Muscle of leg (tissue), 11 donors: ENCODE data around the gene LDLRAP1. TPM values are rescaled to one million over a fixed set of nuclear protein-coding genes. Genes with fewer than 3 reads are reported as not detected.
"Not testable (repeated sequence)": the region's sequence is repeated elsewhere in the genome, so short reads cannot be mapped to it uniquely, and the experiment has no call there.

Source experiments
- DNase-seq: peaks from one replicate; pipeline ENCODE4 v3.0.0; 2013
- H3K27ac ChIP-seq: one replicate; pipeline ENCODE4 v1.5.1; 2013; ENCODE audit warnings: mild to moderate bottlenecking, low read length, control low read depth
- H3K27me3 ChIP-seq: one replicate; pipeline ENCODE4 v1.6.1; 2013; ENCODE audit warnings: low read length; ENCODE audit not compliant: control insufficient read depth, insufficient read depth
- H3K36me3 ChIP-seq: one replicate; pipeline ENCODE4 v1.6.1; 2013; ENCODE audit warnings: low read length; ENCODE audit not compliant: control insufficient read depth, insufficient read depth
- H3K4me1 ChIP-seq: one replicate; pipeline ENCODE4 v1.6.1; 2013; ENCODE audit warnings: low read length; ENCODE audit not compliant: control insufficient read depth, insufficient read depth
- H3K4me3 ChIP-seq: one replicate; pipeline ENCODE4 v1.5.1; 2013; ENCODE audit warnings: low read length, control low read depth
- H3K9me3 ChIP-seq: replicated peaks from 2 replicates; pipeline ENCODE4 v1.6.1; 2013; ENCODE audit warnings: low read depth, low read length; ENCODE audit not compliant: control insufficient read depth
- WGBS: methylation state at CpG from one replicate; pipeline ENCODE4 v1.1.5; 2013; ENCODE audit warnings: missing lambda C conversion rate; ENCODE audit not compliant: insufficient coverage; 5-methylcytosine and 5-hydroxymethylcytosine counted together
- polyA plus RNA-seq, 8 donors: library from polyadenylated mRNA; unstranded; fragments of 120-200 nt; gene quantifications; one replicate each; pipeline versions ENCODE4 v1.2.1 to v1.2.3, GENCODE V29; 2013; ENCODE audit warnings: inconsistent platforms in 1 of 8, low replicate concordance in 1 of 8; ENCODE audit not compliant: insufficient read length in 8 of 8, insufficient read depth in 1 of 8
- total RNA-seq: library from RNA; stranded (reverse); fragments of 120-200 nt; gene quantifications from one replicate; pipeline ENCODE4 v1.2.4, GENCODE V29; 2013

LDLRAP1 gene
- total and polyA plus RNA-seq, 9 donors = 7.0 to 17.3 (median 13.9) TPM

DNA sequence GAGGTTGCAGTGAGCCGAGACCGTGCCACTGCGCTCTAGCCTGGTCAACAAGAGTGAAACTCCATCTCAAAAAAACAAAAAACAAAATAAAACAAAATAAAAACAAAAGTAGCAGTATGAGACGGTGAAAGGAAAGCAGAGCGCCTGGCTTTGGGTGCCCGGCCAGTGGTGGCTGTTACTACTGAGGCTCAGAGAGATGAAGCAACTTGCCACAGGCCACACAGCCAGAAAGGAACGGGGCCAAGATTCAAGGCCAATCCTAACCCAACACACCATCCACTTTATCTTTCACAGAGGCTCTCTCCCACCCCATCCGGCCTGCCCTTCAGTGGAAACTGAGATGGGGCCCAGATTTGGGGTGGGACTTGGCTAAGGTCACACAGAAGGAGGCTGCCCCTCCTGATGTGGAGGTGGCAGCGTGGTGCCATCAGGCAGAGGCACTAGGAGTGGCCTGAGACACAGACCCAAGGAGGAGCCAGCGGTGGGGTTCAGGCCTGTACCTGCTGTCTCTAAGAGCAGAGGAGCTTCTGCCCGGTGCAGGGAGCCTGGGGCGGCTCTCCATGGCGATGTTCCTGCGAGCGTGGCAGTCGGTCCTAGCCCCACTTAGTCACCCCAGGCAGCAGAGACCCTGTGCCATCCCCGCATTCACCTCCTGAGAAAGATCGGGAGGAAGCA lies 33.2 kb downstream of the LDLRAP1 start:
- peaks cover 3% of the 10 kb centered on the region for H3K27me3 ChIP-seq
- H3K9me3 ChIP-seq = no peaks in the 10 kb centered on the region
- peaks cover 35% of the 10 kb centered on the region for H3K4me1 ChIP-seq
- H3K4me3 ChIP-seq = no peak overlapping the region
- no peak overlapping the region for H3K27ac ChIP-seq
- 69% methylated on average over 11 of the region's 18 CpGs for WGBS
- no peaks in the 10 kb centered on the region for H3K36me3 ChIP-seq
- DNase-seq = no peak

DNA sequence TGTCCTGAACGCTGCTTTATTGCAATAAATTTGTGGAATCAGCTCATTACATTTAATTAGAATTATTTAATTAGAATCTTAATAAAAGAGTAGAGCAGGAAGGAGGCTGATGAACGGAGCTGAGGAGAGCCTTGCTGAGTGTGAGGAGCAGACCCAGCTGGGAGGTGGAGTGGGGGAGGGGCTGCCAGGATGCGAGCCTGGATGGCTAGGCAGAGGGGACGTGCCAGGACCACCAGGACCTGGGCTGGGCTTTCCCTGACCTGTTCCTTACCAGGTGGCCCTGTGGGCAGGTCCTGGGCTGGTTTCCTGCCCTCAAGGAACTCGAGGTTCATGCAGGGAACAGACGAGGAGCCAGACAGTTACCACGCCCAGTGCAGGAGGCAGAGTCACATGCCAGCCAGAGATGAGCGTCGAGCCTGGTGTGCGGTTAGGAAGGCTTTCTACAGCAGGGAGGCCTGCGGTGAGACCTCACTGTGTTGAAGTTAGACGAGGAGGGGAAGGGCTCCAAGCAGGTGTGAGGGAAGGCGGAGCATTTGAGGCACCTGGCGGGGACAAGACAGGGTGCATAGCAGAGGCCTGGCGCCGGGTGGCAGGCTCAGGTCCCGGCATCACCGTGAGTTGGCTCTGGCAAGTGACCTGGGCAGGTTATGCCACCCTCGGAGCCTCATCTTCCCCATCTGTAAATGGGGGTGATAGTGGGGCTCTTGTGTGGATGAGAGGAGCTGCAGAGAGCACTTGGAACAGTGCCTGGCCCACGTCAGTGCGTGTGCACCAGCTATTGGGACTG lies 33.9 kb downstream of the LDLRAP1 start:
- H3K4me3 ChIP-seq = no peak overlapping the region
- DNase-seq = no peak
- no peaks in the 10 kb centered on the region for H3K9me3 ChIP-seq
- no peaks in the 10 kb centered on the region for H3K36me3 ChIP-seq
- H3K27me3 ChIP-seq = no peaks in the 10 kb centered on the region
- H3K4me1 ChIP-seq = peaks cover 35% of the 10 kb centered on the region
- WGBS = 73% methylated on average over 19 of the region's 21 CpGs
- H3K27ac ChIP-seq = no peak overlapping the region

DNA sequence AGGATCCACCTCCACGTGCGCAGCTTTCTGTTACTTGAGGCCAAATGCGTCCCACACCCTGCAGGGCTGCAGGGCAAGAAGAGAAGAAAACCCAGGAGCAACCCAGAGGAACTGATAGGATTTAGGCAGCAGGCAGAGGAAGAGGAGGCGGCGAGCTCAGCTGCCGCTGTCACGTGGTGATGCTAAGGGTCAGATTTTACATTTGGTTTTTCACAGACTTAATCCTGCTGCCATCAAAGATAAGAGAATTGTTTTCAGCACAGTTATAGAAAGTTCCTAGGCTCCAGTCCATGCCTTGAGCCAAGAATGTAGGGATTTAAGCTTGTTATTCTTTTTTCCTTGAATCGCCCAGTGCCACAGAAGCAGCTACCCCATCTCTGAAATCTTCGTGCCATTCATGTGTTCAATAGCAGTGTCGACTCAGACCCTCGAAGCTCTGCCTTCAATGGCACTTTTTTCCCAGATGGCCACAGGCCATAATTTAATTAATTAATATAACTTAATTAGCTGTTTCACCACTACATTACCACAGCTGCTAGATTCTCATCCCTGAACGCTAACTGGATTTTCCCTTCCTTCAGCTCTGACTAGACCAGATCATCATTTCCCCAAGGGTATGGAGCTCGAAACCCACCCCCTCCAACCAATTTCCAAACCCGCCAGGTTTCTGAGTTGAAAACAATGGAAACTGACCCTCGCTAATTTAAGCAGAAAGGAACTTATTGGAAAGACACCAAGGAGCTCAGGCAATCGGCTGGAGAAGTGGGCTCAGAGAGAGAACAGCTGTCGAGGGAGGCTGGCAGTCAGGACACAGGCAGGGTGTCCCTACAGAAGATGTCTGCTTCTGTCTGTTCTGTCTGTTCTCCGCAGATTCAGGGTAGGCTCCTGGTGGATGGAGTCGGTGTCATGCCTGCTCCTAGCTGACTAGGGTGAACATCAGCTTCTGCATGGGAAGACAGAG lies 36.2 kb downstream of the LDLRAP1 start:
- no peak overlapping the region for H3K4me3 ChIP-seq
- no peaks in the 10 kb centered on the region for H3K9me3 ChIP-seq
- H3K36me3 ChIP-seq = no peaks in the 10 kb centered on the region
- H3K27ac ChIP-seq = peak overlapping the region; percentile 55
- WGBS = 46% methylated on average over 15 of the region's 19 CpGs
- no peaks in the 10 kb centered on the region for H3K27me3 ChIP-seq
- DNase-seq = peak; percentile 53
- H3K4me1 ChIP-seq = peaks cover 35% of the 10 kb centered on the region

DNA sequence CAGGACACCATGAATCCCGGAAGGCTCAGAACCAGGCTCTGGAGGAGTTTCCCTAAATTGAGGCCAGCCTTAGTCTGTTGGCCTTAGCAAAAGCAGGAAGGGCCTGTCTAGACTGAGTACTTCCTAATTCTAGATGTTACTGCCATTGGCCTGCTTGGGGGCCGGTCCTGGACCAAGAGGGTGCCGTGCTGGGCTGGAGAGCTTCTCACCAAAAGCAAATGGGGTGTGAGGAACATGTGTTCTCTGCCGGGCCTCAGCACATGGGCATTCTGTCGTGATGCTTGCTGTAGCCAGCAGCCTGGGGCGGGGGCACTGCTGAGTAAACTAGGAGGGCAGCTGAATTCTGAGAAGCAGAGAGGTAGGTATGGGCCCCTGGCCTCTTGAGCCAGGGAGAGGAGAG lies 37.5 kb downstream of the LDLRAP1 start:
- DNase-seq = no peak
- H3K36me3 ChIP-seq = no peaks in the 10 kb centered on the region
- WGBS = 43% methylated on average over 6 of the region's 6 CpGs

DNA sequence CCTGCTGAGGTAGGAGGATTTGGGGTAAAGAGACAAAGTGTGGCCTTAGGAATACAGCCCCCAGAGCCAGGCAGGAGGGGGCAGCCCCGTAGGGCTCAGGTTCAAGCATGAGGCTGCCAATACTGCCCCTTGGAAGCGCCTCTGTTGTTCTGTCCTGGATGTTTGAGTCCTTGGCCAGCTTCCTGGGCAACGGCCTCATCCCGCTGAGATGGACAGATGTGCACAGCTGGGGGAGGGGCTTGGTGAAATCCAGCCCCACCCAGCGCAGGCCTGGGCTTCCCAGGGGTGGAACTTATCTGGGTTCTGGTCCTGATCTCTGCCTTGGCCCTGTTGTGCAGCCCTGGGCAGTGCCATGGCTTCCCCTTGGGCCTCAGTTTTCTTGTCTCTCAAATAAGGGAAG lies 38.4 kb downstream of the LDLRAP1 start:
- H3K9me3 ChIP-seq = no peaks in the 10 kb centered on the region
- no peak overlapping the region for H3K4me3 ChIP-seq
- no peaks in the 10 kb centered on the region for H3K27me3 ChIP-seq
- peak; percentile 43 for DNase-seq
- WGBS = 38% methylated on average over 5 of the region's 5 CpGs
- H3K27ac ChIP-seq = no peak overlapping the region
- H3K36me3 ChIP-seq = no peaks in the 10 kb centered on the region
- H3K4me1 ChIP-seq = peaks cover 39% of the 10 kb centered on the region

More for the DNA sequence above, 37.5 kb downstream of the LDLRAP1 start:
- Histone ChIP-seq H3K27me3 (no peaks in the 10 kb centered on the region), H3K4me3 (no peak overlapping the region), H3K9me3 (no peaks in the 10 kb centered on the region), H3K27ac (no peak overlapping the region), H3K4me1 (peaks cover 39% of the 10 kb centered on the region)

DNA sequence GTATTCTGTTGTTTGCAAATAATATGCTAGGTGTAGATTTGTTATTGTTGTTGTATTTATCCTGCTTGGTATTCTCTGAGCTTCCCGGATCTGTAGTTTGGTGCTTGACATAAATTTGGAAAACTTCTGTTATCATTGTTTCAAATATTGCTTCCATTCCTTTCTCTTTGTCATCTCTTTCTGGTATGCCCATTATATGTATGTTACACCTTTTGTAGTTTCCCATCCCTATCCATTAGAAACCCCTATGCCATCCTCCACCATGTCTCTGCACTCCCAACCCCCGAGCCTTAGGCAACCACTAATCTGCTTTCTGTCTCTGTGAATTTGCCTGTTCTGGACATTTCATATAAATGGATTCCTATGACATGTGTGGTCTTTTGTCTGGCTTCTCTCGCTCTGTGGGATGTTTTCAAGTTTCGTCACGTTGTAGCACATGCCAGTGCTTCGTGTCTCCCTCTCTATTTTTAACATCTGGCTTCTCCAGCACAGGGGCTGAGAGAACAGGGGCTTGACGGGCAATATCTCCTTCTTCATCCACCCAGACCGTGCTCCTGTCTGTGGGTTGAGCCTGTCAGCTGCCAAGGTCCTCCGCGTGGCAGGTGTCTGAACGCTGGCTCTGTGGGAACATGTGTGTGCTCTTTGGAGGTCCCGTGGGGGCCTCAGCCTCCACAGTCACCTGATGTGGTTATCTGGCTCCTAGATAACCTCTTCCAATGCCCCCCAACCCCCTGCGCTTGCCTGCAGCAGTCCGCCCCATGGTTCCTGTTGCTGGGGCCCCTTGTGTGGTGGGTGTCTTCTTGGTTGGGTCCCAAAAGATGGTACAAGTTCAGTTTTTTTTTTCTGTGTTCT lies 40.3 kb downstream of the LDLRAP1 start:
- Histone ChIP-seq H3K4me3 (no peak overlapping the region), H3K27me3 (no peaks in the 10 kb centered on the region), H3K27ac (no peak overlapping the region), H3K9me3 (no peaks in the 10 kb centered on the region), H3K36me3 (no peaks in the 10 kb centered on the region), H3K4me1 (peaks cover 37% of the 10 kb centered on the region)
- 27% methylated on average over 2 of the region's 14 CpGs for WGBS
- DNase-seq = no peak

DNA sequence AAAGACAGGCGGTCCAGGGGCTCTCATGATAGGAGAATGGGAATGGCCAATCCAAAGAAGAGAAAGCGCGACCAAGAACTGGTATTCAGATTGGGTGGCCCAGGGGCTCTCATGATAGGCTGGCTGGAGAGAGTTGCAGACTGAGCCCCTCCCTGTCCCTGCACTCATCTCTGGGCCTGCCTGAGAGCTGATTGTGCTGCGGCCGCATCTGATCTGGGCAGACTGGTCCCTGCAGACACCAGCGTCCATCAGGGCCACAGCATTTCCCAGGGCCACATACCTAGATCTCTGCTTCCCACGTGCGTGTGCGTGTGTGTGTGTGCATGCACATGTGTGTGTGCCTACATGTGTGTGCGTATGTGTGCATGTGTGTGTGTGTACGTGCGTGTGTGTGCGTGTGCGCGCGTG lies 42.8 kb downstream of the LDLRAP1 start:
- WGBS = 55% methylated on average over 6 of the region's 16 CpGs
- no peak for DNase-seq
- Histone ChIP-seq H3K27ac (no peak overlapping the region), H3K4me3 (no peak overlapping the region), H3K9me3 (no peaks in the 10 kb centered on the region), H3K36me3 (no peaks in the 10 kb centered on the region), H3K4me1 (peaks cover 17% of the 10 kb centered on the region), H3K27me3 (no peaks in the 10 kb centered on the region)

DNA sequence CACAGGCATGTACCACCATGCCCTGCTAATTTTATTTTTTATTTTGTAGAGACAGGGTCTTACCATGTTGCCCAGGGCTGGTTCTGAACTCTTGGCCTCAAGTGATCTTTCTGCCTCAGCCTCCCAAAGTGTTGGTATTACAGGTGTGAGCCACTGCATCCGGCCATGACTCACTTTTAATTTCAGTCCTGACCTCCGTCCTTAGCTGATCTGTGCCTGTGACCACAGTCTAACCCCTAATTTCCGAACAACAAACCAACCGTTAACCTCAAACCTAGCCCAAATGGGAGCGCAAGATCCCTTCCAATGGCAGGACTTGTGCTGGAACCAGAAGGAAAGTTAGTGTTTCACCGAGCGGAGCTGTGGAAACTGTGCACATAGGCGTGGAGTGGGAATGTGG lies 43.9 kb downstream of the LDLRAP1 start:
- Histone ChIP-seq H3K4me3 (no peak overlapping the region), H3K27me3 (no peaks in the 10 kb centered on the region), H3K4me1 (peaks cover 10% of the 10 kb centered on the region), H3K36me3 (no peaks in the 10 kb centered on the region), H3K27ac (no peak overlapping the region), H3K9me3 (no peaks in the 10 kb centered on the region)
- DNase-seq = no peak
- WGBS = 95% methylated on average over 7 of the region's 8 CpGs

DNA sequence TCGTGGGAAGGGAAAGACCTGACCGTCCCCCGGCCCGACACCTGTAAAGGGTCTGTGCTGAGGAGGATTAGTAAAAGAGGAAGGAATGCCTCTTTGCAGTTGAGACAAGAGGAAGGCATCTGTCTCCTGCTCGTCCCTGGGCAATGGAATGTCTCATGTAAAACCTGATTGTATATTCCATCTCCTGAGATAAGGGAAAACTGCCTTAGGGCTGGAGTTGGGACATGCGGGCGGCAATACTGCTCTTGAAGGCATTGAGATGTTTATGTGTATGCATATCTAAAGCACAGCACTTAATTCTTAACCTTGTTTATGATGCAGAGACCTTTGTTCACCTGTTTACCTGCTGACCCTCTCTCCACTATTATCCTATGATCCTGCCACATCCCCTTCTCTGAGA lies 44.8 kb downstream of the LDLRAP1 start:
- not testable (repeated sequence) for H3K27me3 ChIP-seq, H3K4me1 ChIP-seq
- 0% methylated on average over 1 of the region's 7 CpGs for WGBS

More for the DNA sequence above, 44.8 kb downstream of the LDLRAP1 start:
- not testable (repeated sequence) for H3K36me3 ChIP-seq, H3K9me3 ChIP-seq, DNase-seq, H3K27ac ChIP-seq, H3K4me3 ChIP-seq
